PC-9 (cell line): Measurements from ENCODE around the gene MSH3. TPM values are rescaled to one million over a fixed set of nuclear protein-coding genes. Genes with fewer than 3 reads are reported as not detected.
A peak's percentile ranks its signal among the peaks of the same experiment; 100 is the strongest.
"Not testable (repeated sequence)": the region's sequence is repeated elsewhere in the genome, so short reads cannot be mapped to it uniquely, and the experiment has no call there.

Source experiments
- BruUV-seq: library from RNA; stranded (reverse); fragments of 400-500 nt; replicated peaks from 2 replicates; lab custom pipeline; 2021; lab: Mats Ljungman, UMichigan
- CTCF ChIA-PET: fragments of 300-600 bp; sonication (Branson Sonifier 250); formaldehyde crosslinking; loops from one replicate; lab custom pipeline; 2022; ENCODE audit warnings: antibody characterized with exemption; lab: Charles Lee
- POLR2A ChIA-PET: fragments of 300-600 bp; sonication (Branson Sonifier 250); formaldehyde crosslinking; loops from one replicate; lab custom pipeline; 2022; ENCODE audit warnings: antibody characterized with exemption; ENCODE audit not compliant: unreplicated experiment; lab: Charles Lee
- DNase-seq, 2 experiments: peaks; one replicate each; pipeline versions ENCODE4 v3.0.0 to v3.0.0-alpha.2; 2015 to 2022; ENCODE audit warnings: mixed read lengths in 1 of 2
- H2AFZ ChIP-seq: fragments of 200-600 bp; sonication (generic); 2 replicates; pipeline ENCODE4 v1.8.1; 2017; ENCODE audit warnings: antibody characterized with exemption
- H3F3A ChIP-seq: fragments of 200-600 bp; sonication (generic); 2 replicates; pipeline ENCODE4 v1.8.1; 2017; ENCODE audit warnings: antibody characterized with exemption, mild to moderate bottlenecking, low read depth; ENCODE audit not compliant: insufficient read depth
- H3K27ac ChIP-seq: fragments of 200-600 bp; sonication (generic); 2 replicates; pipeline ENCODE4 v1.6.1; 2016; ENCODE audit warnings: mixed run types
- H3K27me3 ChIP-seq: fragments of 200-600 bp; sonication (generic); 2 replicates; pipeline ENCODE4 v1.6.1; 2016; ENCODE audit warnings: low read depth, mixed run types; ENCODE audit not compliant: insufficient read depth
- H3K36me3 ChIP-seq: fragments of 200-600 bp; sonication (generic); 2 replicates; pipeline ENCODE4 v1.6.1; 2016; ENCODE audit warnings: low read depth, mixed run types
- H3K4me1 ChIP-seq: fragments of 200-600 bp; sonication (generic); replicated peaks from 2 replicates; pipeline ENCODE4 v1.6.1; 2016; ENCODE audit warnings: mixed run types; ENCODE audit not compliant: insufficient read depth
- H3K4me2 ChIP-seq: fragments of 200-600 bp; sonication (generic); 2 replicates; pipeline ENCODE4 v1.6.1; 2017; ENCODE audit warnings: mixed run types
- H3K4me3 ChIP-seq: fragments of 200-600 bp; sonication (generic); 2 replicates; pipeline ENCODE4 v1.6.1; 2016; ENCODE audit warnings: mixed run types
- H3K79me2 ChIP-seq: fragments of 200-600 bp; sonication (generic); 2 replicates; pipeline ENCODE4 v1.6.1; 2017; ENCODE audit warnings: low read depth, mixed run types
- H3K9me2 ChIP-seq: fragments of 200-600 bp; sonication (generic); 2 replicates; pipeline ENCODE4 v1.8.1; 2017; ENCODE audit warnings: mild to moderate bottlenecking; ENCODE audit not compliant: insufficient read depth
- H3K9me3 ChIP-seq: fragments of 200-600 bp; sonication (generic); 2 replicates; pipeline ENCODE4 v1.8.1; 2016; ENCODE audit warnings: low read depth; ENCODE audit not compliant: insufficient read depth
- H4K20me1 ChIP-seq: fragments of 200-600 bp; sonication (generic); 2 replicates; pipeline ENCODE4 v1.8.1; 2017; ENCODE audit not compliant: insufficient read depth
- EZH2 ChIP-seq: fragments of 200-600 bp; sonication (generic); IDR thresholded peaks from 2 replicates; pipeline ENCODE4 v1.8.0; 2017; ENCODE audit warnings: antibody characterized with exemption, low read depth
- intact Hi-C: fragments of 100-400 bp; cut with micrococcal nuclease; formaldehyde crosslinking; loops from one replicate; pipeline ENCODE4 v1.10.0; 2022; ENCODE audit not compliant: unreplicated experiment
- total RNA-seq: library from RNA; stranded (reverse); gene quantifications from 2 replicates; pipeline ENCODE4 v1.2.3, GENCODE V29; 2021
- TF ChIP-seq, protein P1 (sequence below): fragments of 200-600 bp; sonication (generic); conservative IDR thresholded peaks from 2 replicates; pipeline ENCODE4 v1.6.1; 2017; ENCODE audit warnings: mixed run types, antibody characterized with exemption, mild to moderate bottlenecking, moderate library complexity

MSH3 gene
- total RNA-seq, 1 experiment from 2014 or later = 16.9 TPM

DNA sequence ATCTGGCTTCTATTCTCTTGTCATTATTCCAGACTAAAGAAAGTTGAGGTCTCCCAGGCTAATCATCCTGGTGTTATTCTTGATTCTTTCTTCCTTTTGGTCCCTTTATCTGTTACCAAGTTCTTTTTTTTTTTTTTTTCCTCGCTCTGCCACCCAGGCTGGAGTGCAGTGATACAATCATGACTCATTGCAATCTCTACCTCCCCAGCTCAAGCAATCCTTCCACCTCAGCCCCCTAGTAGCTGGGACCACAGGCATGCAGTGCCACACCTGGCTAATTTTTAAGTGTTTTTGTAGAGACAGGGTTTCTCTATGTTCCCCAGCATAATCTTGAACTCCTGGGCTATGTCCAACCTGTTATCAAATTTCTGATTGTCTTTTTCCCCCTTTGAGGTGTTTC is 126.9 kb downstream of the MSH3 start:
- Histone ChIP-seq H3K4me2 (no peak overlapping the region), H4K20me1 (no peaks in the 10 kb centered on the region), H3F3A (0 out of 2 replicates have a peak, but pooled peaks cover 6% of the 10 kb centered on the region), H3K36me3 (0 out of 2 replicates have a peak, but pooled peaks cover 11% of the 10 kb centered on the region), H2AFZ (no peak overlapping the region), H3K27ac (no peak overlapping the region), H3K9me3 (no peaks in the 10 kb centered on the region; the same call in 1 of the 2 replicates), H3K27me3 (no peaks in the 10 kb centered on the region), H3K4me3 (no peak overlapping the region), H3K9me2 (no peaks in the 10 kb centered on the region), H3K4me1 (peaks cover 9% of the 10 kb centered on the region), H3K79me2 (no peaks in the 10 kb centered on the region)
- no TSS peak for BruUV-seq
- intact Hi-C loops = no loop called here
- peak in 1 of 2 experiments; percentile 50 for DNase-seq
- ChIA-PET CTCF (no interaction called here), POLR2A (interaction anchor here (0.6 kb wide), 1 partner anchor 1233 kb away, joined by 9 read pairs; no protein-coding TSS in a partner anchor)
- TF ChIP-seq, protein P1, sequence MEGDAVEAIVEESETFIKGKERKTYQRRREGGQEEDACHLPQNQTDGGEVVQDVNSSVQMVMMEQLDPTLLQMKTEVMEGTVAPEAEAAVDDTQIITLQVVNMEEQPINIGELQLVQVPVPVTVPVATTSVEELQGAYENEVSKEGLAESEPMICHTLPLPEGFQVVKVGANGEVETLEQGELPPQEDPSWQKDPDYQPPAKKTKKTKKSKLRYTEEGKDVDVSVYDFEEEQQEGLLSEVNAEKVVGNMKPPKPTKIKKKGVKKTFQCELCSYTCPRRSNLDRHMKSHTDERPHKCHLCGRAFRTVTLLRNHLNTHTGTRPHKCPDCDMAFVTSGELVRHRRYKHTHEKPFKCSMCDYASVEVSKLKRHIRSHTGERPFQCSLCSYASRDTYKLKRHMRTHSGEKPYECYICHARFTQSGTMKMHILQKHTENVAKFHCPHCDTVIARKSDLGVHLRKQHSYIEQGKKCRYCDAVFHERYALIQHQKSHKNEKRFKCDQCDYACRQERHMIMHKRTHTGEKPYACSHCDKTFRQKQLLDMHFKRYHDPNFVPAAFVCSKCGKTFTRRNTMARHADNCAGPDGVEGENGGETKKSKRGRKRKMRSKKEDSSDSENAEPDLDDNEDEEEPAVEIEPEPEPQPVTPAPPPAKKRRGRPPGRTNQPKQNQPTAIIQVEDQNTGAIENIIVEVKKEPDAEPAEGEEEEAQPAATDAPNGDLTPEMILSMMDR = no peak
- no peak for TF ChIP-seq EZH2

DNA sequence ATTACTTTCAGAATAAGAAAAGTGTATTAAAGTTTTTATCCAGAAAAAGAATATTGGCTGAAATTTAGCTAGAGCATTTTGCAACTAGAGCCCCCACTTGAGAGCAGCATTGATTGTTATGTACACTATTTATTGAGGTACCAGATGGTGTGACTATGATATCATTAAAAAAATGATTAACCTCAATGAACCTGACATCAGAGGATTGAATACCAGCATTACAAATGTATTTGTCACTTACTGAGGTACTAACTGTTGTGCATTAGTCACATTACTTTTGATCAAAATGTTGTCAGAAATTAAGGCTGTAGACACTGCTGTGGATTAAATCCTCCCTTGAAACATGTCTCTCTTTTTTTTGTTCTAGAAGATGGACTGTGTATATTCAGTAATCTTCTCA is 128.2 kb downstream of the MSH3 start:
- intact Hi-C loops = no loop called here
- no peaks in the 10 kb centered on the region; the same call in 1 of the 2 replicates for H3K9me3 ChIP-seq
- no peaks in the 10 kb centered on the region for H3K27me3 ChIP-seq
- H3F3A ChIP-seq = 0 out of 2 replicates have a peak, but pooled peaks cover 6% of the 10 kb centered on the region
- BruUV-seq = no TSS peak
- ChIA-PET POLR2A (no interaction called here), CTCF (no interaction called here)
- H3K36me3 ChIP-seq = 0 out of 2 replicates have a peak, but pooled peaks cover 11% of the 10 kb centered on the region
- no peak for TF ChIP-seq EZH2
- TF ChIP-seq, protein P1 = no peak
- no peak overlapping the region for H3K4me2 ChIP-seq
- no peak for DNase-seq
- H3K27ac ChIP-seq = no peak overlapping the region
- H3K4me3 ChIP-seq = no peak overlapping the region
- no peak overlapping the region for H2AFZ ChIP-seq
- peaks cover 9% of the 10 kb centered on the region for H3K4me1 ChIP-seq
- H3K9me2 ChIP-seq = no peaks in the 10 kb centered on the region
- H3K79me2 ChIP-seq = no peaks in the 10 kb centered on the region
- no peaks in the 10 kb centered on the region for H4K20me1 ChIP-seq

DNA sequence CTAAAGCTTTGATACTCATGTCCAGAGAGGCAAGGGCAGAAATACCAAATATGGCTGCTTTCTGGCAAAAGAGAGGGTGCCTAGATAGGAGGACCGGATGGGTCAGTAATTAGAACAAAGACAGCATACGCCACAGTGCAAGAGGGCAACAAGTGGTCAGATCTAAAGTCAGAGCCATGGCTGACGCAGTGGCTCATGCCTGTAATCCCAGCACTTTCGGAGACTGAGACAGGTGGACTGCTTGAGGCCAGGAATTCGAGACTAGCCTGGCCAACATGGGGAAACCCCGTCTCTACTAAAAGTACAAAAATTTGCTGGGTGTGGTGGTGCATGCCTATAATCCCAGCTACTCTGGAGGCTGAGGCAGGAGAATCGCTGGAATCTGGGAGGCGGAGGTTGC is 129.3 kb downstream of the MSH3 start:
- H3K4me2 ChIP-seq, H3F3A ChIP-seq, H2AFZ ChIP-seq, H3K27ac ChIP-seq, H3K79me2 ChIP-seq, BruUV-seq, POLR2A ChIA-PET, CTCF ChIA-PET, H3K9me3 ChIP-seq, H3K27me3 ChIP-seq, DNase-seq, H4K20me1 ChIP-seq, intact Hi-C loops, H3K4me1 ChIP-seq, H3K9me2 ChIP-seq, H3K4me3 ChIP-seq: not testable (repeated sequence)
- H3K36me3 ChIP-seq = 0 out of 2 replicates have a peak, but pooled peaks cover 11% of the 10 kb centered on the region

DNA sequence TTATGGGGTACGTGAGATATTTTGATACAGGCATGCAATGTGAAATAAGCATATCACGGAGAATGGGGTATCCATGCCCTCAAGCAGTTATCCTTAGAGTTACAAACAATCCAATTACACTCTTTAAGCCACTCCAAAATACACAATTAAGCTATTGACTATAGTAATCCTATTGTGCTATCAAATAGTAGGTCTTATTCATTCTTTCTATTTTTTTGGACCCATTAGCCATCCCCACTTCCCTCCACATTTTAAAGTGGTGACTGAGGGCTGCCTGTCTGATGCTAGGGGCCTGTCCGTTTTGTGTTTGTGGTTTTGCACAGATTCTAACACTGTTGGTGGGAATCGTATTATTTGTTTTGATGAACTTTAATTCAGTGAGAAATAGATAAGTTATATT is 130.0 kb downstream of the MSH3 start:
- Histone ChIP-seq H3K27ac (no peak overlapping the region), H3K36me3 (0 out of 2 replicates have a peak, but pooled peaks cover 11% of the 10 kb centered on the region), H2AFZ (no peak overlapping the region), H4K20me1 (no peaks in the 10 kb centered on the region), H3K9me2 (no peaks in the 10 kb centered on the region), H3K4me3 (no peak overlapping the region), H3K27me3 (no peaks in the 10 kb centered on the region), H3F3A (0 out of 2 replicates have a peak, but pooled peaks cover 6% of the 10 kb centered on the region), H3K79me2 (no peaks in the 10 kb centered on the region), H3K4me1 (peaks cover 9% of the 10 kb centered on the region), H3K9me3 (no peaks in the 10 kb centered on the region; the same call in 1 of the 2 replicates), H3K4me2 (no peak overlapping the region)
- intact Hi-C loops = no loop called here
- ChIA-PET POLR2A (no interaction called here), CTCF (no interaction called here)
- no TSS peak for BruUV-seq
- DNase-seq = no peak
- TF ChIP-seq, protein P1 = no peak
- no peak for TF ChIP-seq EZH2

DNA sequence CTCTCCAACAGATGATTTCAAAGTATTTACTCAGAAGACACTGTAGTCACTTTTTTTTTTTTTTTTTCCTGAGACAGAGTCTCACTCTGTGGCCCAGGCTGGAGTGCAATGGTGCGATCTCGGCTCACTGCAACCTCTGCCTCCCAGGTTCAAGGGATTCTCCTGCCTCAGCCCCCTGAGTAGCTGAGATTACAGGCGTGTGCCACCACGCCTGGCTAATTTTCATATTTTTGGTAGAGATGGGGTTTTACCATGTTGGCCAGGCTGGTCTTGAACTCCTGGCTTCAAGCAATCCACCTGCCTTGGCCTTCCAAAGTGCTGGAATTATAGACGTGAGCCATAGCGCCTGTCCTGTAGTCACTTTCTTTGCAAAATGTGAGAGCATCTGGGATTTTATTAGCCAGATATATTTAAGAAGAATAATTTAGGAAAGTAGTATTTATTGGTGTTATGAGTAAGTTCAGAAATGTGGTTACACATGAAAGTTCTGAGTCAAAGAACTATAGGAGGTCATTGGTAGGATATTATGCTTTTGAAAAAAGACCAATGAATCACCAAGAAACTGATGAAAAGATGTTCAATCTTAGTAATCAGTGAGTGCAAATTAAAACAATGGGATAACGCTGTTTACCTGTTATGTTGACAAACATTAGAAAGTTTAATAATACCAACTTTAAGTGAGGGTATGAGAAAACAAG is 135.0 kb downstream of the MSH3 start:
- H3K27ac ChIP-seq, H3K4me2 ChIP-seq, intact Hi-C loops, H2AFZ ChIP-seq, H3F3A ChIP-seq, H3K4me3 ChIP-seq, H3K36me3 ChIP-seq, POLR2A ChIA-PET, BruUV-seq, H4K20me1 ChIP-seq, DNase-seq, H3K4me1 ChIP-seq, H3K79me2 ChIP-seq, H3K9me2 ChIP-seq, H3K9me3 ChIP-seq, H3K27me3 ChIP-seq, CTCF ChIA-PET: not testable (repeated sequence)
